Activated CD8-positive, alpha-beta T cell treated with anti-CD3 and anti-CD28 coated beads for 36 hours (primary cell): ENCODE data around the gene DIS3L2. TPM values are rescaled to one million over a fixed set of nuclear protein-coding genes. Genes with fewer than 3 reads are reported as not detected.

Source experiments
- ATAC-seq: fragments of 200-7000 bp; cut with Tn5 transposase; one replicate; pipeline ENCODE4 v1.10.0; 2021; ENCODE audit warnings: mild to moderate bottlenecking, moderate library complexity
- CTCF ChIA-PET: fragments of 350-600 bp; sonication (Branson Sonifier 250); formaldehyde crosslinking; loops from one replicate; lab custom pipeline; 2021; ENCODE audit warnings: antibody characterized with exemption; lab: Charles Lee
- POLR2A ChIA-PET: fragments of 350-600 bp; sonication (Branson Sonifier 250); formaldehyde crosslinking; loops from one replicate; lab custom pipeline; 2021; ENCODE audit warnings: antibody characterized with exemption; lab: Charles Lee
- DNase-seq: peaks from one replicate; pipeline ENCODE4 v3.0.0-alpha.2; 2020
- H3K27ac Mint-ChIP-seq: one replicate; pipeline ENCODE4 v1.8.0; 2021; ENCODE audit warnings: mild to moderate bottlenecking, mixed read lengths
- H3K27me3 Mint-ChIP-seq: one replicate; pipeline ENCODE4 v1.8.0; 2021; ENCODE audit warnings: mixed read lengths
- H3K36me3 Mint-ChIP-seq: one replicate; pipeline ENCODE4 v1.8.0; 2021; ENCODE audit warnings: low read depth, mixed read lengths
- H3K4me1 Mint-ChIP-seq: one replicate; pipeline ENCODE4 v1.8.0; 2021; ENCODE audit warnings: low read depth, mixed read lengths
- H3K4me3 Mint-ChIP-seq: one replicate; pipeline ENCODE4 v1.8.0; 2021; ENCODE audit warnings: mild to moderate bottlenecking, moderate library complexity, mixed read lengths
- H3K9me3 Mint-ChIP-seq: one replicate; pipeline ENCODE4 v1.8.0; 2021; ENCODE audit warnings: mixed read lengths
- intact Hi-C: fragments of 100-400 bp; cut with micrococcal nuclease; formaldehyde crosslinking; loops from one replicate; pipeline ENCODE4 v1.10.0; 2022
- total RNA-seq, 2 experiments: library from RNA; stranded (reverse); gene quantifications; one replicate each; pipeline ENCODE4 v1.2.3, GENCODE V29; 2021
- TF ChIP-seq, protein P1 (sequence below): fragments of 200-600 bp; IDR thresholded peaks from one replicate; pipeline ENCODE4 v1.8.0; 2022; ENCODE audit warnings: antibody characterized with exemption, mild to moderate bottlenecking

The DIS3L2 gene
- total RNA-seq, 2 experiments from 2014 or later = 26.5 to 27.2 TPM

DNA sequence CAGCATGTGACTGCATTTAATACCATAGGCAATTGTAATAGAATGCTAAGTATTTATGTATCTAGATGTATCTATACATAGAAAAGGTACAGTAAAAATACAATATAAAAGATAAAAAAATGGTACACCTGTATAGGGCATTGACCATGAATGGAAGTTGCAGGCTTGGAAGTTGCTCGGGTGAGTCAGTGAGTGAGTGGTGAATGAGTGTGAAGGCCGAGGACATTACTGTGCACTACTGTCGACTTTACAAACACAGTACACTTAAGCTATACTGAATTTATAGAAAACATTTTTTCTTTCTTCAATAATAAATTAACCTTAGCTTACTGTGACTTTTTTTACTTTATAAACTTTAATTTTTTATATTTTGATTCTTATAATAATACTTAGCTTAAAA is 8.9 kb downstream of the DIS3L2 start:
- Mint-ChIP-seq H3K4me3 (no peak overlapping the region), H3K27ac (no peak overlapping the region)

DNA sequence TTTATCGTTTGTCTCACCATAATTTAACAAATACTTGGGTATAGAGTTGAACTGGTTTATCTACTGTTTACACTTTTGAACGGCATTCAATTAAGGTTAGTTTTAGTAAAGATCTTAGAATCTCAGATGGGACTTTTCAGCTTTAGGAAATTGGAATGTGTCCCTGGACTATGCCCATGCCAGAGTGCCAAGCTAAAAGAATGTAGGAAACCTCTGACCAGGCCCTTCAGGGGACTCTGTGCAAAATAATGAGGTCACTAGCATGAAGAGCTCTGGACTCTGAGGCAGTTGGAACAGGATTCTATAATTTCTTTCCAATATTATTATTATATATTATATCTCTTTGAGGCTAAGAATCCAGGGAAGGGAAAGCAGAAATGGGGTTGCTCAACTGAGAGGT is 13.5 kb downstream of the DIS3L2 start:
- ChIA-PET POLR2A (interaction anchor here (0.6 kb wide), 1 partner anchor 211 kb away, joined by 3 read pairs; no protein-coding TSS in a partner anchor), CTCF (no interaction called here)
- Mint-ChIP-seq H3K4me1 (peaks cover 3% of the 10 kb centered on the region), H3K4me3 (no peak overlapping the region), H3K9me3 (no peaks in the 10 kb centered on the region), H3K27ac (no peak overlapping the region), H3K27me3 (no peaks in the 10 kb centered on the region), H3K36me3 (peaks cover 8% of the 10 kb centered on the region)
- TF ChIP-seq, protein P1, sequence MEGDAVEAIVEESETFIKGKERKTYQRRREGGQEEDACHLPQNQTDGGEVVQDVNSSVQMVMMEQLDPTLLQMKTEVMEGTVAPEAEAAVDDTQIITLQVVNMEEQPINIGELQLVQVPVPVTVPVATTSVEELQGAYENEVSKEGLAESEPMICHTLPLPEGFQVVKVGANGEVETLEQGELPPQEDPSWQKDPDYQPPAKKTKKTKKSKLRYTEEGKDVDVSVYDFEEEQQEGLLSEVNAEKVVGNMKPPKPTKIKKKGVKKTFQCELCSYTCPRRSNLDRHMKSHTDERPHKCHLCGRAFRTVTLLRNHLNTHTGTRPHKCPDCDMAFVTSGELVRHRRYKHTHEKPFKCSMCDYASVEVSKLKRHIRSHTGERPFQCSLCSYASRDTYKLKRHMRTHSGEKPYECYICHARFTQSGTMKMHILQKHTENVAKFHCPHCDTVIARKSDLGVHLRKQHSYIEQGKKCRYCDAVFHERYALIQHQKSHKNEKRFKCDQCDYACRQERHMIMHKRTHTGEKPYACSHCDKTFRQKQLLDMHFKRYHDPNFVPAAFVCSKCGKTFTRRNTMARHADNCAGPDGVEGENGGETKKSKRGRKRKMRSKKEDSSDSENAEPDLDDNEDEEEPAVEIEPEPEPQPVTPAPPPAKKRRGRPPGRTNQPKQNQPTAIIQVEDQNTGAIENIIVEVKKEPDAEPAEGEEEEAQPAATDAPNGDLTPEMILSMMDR = no peak
- intact Hi-C loops = no loop called here
- no peak for ATAC-seq
- DNase-seq = no peak

More for the DNA sequence above, 8.9 kb downstream of the DIS3L2 start:
- Mint-ChIP-seq H3K4me1 (peaks cover 22% of the 10 kb centered on the region), H3K9me3 (peaks cover 4% of the 10 kb centered on the region), H3K36me3 (peaks cover 9% of the 10 kb centered on the region), H3K27me3 (no peaks in the 10 kb centered on the region)
- ATAC-seq (no peak), DNase-seq (no peak)
- POLR2A ChIA-PET = no interaction called here
- TF ChIP-seq, protein P1 = no peak
- CTCF ChIA-PET = no interaction called here
- intact Hi-C loops = no loop called here

DNA sequence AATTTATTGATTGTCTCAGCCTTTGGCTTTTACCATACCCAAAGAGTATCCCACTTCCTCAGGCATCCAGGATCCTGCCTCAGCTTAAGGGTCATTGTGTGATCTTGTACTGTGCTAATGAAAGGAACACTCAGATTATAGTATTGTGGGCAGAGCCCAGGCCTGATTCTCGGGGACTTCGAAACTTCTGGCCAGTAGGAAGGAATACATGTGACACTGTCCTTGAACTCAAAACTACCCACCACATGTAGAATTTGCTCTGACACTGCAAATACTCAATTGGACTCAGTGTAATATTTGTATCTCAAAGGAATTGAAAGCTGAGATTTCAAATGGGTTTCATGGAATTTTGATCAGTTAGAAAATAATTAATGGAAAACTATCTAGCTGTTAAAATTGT is 15.9 kb downstream of the DIS3L2 start:
- intact Hi-C loops = no loop called here
- H3K9me3 Mint-ChIP-seq = no peaks in the 10 kb centered on the region
- TF ChIP-seq, protein P1 = no peak
- ChIA-PET POLR2A (no interaction called here), CTCF (no interaction called here)
- no peak overlapping the region for H3K4me3 Mint-ChIP-seq
- peaks cover 9% of the 10 kb centered on the region for H3K4me1 Mint-ChIP-seq
- H3K27me3 Mint-ChIP-seq = no peaks in the 10 kb centered on the region
- peaks cover 8% of the 10 kb centered on the region for H3K36me3 Mint-ChIP-seq
- ATAC-seq (no peak), DNase-seq (no peak)
- H3K27ac Mint-ChIP-seq = no peak overlapping the region

DNA sequence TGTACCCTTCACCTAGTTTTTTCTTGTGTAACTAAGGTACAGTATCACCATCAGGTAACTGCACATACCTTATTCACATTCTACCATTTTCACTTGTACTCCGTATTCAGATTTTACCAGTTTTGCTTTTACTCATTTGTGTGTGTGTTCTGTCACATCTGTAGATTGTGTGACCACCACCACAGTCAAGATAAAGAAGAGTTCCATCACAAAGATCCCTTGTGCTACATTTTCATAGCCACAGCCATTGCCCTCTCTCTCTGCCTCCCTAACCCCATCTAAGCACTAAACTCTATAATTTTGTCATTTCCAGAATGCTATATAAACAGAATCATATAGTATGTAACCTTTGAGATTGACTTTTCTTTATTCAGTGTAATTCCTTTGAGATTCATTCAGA is 23.5 kb downstream of the DIS3L2 start:
- peaks cover 10% of the 10 kb centered on the region for H3K36me3 Mint-ChIP-seq
- CTCF ChIA-PET = interaction anchor here (1.8 kb wide), 1 partner anchor 10 kb away, joined by 6 read pairs; no protein-coding TSS in a partner anchor
- intact Hi-C loops = no loop called here

DNA sequence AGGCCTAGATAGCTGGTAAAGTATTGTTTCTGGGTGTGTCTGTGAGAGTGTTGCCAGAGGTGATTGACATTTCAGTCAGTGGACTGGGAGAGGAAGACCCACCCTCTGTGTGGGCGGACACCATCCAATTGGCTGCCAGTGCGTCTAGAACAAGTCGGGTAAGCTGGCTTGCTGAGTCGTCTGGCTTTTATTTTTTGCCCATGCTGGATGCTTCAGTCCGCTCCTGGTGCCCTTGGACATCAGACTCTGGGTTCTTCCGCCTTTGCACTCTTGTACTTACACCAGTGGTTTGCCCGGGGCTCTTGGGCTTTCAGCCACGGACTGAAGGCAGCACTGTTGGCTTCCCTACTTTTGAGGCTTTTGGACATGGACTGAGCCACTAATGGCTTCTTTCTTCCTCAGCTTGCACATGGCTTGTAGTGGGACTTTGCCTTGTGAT is 24.3 kb downstream of the DIS3L2 start:
- CTCF ChIA-PET = interaction anchor here (1.0 to 1.8 kb wide), 4 partner anchors 9 to 185 kb away, joined by 3 to 6 read pairs (median 4); no protein-coding TSS in a partner anchor
- Mint-ChIP-seq H3K4me1 (peaks cover 31% of the 10 kb centered on the region), H3K4me3 (no peak overlapping the region), H3K27ac (no peak overlapping the region), H3K9me3 (no peaks in the 10 kb centered on the region), H3K27me3 (no peaks in the 10 kb centered on the region), H3K36me3 (peaks cover 10% of the 10 kb centered on the region)
- POLR2A ChIA-PET = interaction anchor here (0.6 to 1.4 kb wide), 2 partner anchors 313 to 354 kb away, joined by 3 to 4 read pairs; no protein-coding TSS in a partner anchor
- DNase-seq (peak; percentile 24), ATAC-seq (no peak)
- intact Hi-C loops = no loop called here
- TF ChIP-seq, protein P1 = no peak

More for the DNA sequence above, 23.5 kb downstream of the DIS3L2 start:
- POLR2A ChIA-PET = interaction anchor here (1.4 kb wide), 1 partner anchor 314 kb away, joined by 4 read pairs; no protein-coding TSS in a partner anchor
- TF ChIP-seq, protein P1 = no peak
- no peak overlapping the region for H3K27ac Mint-ChIP-seq
- H3K4me3 Mint-ChIP-seq = no peak overlapping the region
- no peaks in the 10 kb centered on the region for H3K9me3 Mint-ChIP-seq
- DNase-seq = no peak
- no peaks in the 10 kb centered on the region for H3K27me3 Mint-ChIP-seq
- peaks cover 34% of the 10 kb centered on the region for H3K4me1 Mint-ChIP-seq
- no peak for ATAC-seq
